T-helper 2 cell treated with Interferon-gamma antibody and Interleukin-4, amounts not matched to agents 100 ng/mL and 5 ng/mL, for 36 hours (primary cell): ENCODE results near the gene TP73. TPM values are rescaled to one million over a fixed set of nuclear protein-coding genes. Genes with fewer than 3 reads are reported as not detected.

Experiments
- intact Hi-C: fragments of 100-400 bp; cut with micrococcal nuclease; formaldehyde crosslinking; loops from one replicate; pipeline ENCODE4 v1.15.1; 2023
- total RNA-seq: library from RNA; stranded (reverse); gene quantifications from 2 replicates; pipeline ENCODE4 v1.2.3, GENCODE V29; 2022

The TP73 gene
- total RNA-seq, 1 donor from 2014 or later: 2.6 TPM

DNA sequence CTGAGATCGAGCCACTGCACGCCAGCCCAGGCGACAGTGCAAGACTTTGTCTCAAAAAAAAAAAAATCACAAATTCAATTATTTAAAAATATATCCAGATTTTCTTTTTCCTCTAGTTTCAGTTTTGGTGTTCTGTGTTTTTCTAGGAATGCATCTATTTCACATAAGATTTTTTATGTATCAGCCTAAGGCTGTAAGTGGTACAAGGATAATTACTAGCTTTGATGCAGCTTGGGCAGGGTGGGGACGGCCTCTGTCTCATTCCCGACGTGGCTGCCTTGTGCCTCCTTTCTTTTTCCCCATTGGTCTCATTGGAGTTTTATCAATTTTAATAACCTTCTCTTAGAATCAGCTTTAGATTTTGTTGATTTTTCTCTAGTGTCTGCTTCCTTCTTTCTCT is 106.8 kb downstream of the TP73 start:
- intact Hi-C loops: no loop called here

DNA sequence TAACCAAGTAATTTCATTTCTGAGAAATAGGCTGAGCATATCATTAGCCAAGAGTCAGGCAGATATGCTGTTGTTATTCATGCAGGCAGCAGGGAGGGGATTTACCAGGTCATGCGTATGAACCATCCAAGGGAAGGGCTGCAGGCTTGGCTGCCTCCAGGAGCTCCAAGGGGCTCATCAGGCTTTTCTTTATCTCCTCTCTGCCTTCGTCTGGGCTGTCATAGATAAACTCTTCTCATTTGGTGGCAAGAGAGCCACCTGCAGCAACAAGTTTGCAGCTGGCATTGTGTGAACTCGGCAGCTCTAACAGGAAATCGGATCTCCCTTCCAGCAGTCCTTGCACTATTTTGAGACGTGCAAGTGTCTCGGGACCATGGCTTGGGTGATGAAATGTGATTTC is 107.5 kb downstream of the TP73 start:
- intact Hi-C loops: no loop called here

DNA sequence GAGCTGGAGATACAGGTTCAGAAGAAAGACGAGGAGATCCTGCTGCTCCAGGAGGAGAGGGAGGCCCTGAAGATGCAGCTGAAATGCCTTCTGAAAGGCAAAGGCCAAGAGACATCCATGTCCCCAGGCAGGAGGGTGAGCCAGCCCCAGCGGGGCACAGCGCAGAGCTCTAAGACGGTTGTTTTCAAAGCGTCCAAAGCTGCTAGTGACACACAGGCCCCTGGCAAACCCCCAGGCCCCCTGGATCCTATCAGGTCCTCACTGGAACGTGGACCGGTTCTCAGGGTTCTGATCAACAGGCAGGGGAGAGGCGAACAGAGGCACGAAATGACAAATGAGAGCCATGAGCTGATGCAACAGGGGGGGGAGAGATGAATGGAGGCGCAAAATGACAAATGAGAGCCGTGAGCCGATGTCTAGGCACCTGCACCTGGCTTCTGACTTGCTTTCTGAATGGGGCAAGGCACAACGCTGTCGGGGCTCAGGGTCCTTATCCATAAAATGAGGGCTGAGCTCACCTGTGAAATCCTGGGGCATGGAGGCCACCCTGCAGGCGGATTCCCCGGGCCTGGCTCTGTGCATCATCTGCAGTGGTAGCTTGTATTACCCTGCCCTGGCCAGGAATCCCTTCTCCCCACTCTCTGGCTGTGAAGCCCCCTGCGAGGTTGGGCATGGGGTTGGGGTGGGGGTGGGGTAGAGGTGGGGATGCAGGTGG is 109.1 kb downstream of the TP73 start:
- intact Hi-C loops: no loop called here

GRCh38 chr1:3762151-3762872 is 110.0 kb downstream of the TP73 start:
- intact Hi-C loops: no loop called here

DNA sequence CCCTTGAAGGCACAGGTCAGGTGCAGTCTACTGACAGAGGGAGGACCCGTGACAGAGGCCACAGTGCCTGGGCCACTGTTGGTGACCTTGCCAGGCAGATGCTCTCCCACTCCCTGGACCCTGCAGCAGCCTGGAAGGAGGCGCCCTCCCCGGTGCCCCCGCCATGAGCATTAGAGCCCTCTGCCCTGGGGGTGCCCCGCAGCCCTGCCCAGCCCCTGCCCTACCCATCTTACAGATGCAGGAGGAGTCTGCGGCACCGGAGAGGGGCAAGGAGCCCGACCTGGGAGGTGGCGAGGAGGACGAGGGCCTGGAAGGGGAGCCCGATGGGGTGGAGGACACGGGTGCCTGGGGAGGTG is 110.5 kb downstream of the TP73 start:
- intact Hi-C loops: no loop called here

DNA sequence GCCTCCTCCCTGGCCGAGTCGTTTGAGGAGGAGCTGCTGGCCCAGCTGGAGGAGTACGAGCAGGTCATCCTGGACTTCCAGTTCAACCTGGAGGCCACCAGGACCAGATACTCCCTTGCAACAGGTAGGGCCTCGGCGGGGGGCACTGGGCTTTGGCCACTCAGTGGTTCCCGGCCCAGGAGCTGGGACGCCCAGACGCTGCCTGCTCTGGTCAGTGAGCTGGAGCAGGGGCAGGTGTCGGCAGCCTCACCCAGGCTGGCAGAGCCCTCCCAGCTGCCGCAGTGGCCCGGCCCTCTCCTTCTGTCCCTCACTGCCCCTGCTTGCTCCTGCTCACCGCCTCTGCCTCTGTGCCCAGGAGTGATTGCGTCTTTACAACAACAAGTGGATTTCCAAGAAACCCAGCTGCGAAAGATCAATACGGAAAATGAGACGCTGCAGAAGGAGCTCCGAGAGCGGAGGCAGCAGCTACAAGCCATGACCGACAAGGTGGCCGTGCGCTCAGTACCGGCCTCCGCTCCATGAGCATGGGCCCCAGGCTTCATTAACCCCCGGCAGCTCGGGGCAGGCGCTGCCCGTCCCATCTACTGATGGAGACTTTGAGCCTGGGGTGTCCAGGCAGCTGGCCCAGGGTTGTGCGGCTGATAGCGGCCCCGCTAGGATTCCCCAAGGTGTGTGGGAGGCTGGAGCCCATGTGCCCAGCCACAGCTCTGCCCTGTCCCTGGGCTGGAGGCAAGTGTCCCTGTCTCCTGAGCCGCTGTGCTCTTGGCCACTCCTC is 111.2 kb downstream of the TP73 start:
- intact Hi-C loops: no loop called here

DNA sequence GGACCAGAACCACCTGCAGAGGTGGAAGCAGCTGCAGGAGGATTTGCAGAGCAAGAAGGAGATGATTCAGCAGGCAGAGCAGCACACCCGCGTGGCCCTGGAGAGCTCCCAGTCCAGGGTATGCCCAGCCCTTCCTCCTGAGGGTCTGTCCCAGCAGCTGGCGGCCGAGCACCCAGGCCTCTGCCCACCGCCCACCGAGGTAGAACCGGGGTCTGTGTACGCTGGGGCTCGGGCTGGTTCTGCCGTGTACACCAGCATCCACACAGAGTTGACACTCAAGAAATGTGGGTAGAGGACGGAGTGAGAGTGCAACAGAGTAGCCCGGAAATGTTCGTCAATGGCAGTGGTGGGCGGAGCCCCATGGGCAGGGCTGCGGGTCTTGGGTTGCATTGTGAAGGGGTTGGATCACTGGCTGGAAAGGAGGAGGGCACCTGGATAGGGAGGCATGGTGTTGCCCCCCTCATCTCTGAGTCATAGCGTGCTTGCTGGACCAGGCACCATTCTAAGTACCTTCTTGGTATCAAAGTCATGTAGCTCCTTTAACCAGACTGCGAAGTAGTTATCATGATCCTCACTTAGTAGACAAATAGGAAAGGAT is 115.1 kb downstream of the TP73 start:
- intact Hi-C loops: no loop called here

DNA sequence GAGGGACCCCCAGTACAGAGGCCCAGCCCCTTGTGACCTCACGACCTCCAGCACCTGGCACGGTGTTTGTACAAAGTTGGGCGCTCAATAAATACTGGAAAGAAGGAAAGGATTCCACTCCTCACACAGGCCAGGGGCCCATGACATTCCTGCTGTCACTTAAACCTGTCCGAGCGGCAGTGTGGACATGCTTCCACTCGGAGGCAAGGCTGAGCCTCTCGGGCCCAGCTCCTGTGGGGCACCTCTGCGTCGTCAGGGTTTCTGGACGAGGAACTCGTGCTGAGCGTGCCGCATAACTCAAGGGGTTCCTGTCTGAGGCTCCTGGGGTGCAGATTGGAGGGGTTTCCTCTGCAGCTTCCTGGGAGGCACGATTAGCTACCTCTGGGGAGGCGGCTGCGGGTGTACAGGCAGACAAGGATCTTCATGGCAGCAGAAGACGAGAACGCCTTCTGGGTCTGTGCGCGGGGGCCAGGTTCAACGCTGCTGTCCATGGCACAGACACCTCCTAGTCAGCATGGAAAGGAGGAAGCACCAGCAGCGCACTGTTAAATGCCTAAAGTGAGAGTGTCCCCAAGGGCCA is 116.6 kb downstream of the TP73 start:
- intact Hi-C loops: no loop called here

GRCh38 chr1:3770047-3770765 is 117.9 kb downstream of the TP73 start:
- intact Hi-C loops: loop anchor here (5.0 to 10.0 kb wide), 2 partner anchors 115 to 132 kb away; partner anchors contain the start of genes C1orf174, TP73 and WRAP73

DNA sequence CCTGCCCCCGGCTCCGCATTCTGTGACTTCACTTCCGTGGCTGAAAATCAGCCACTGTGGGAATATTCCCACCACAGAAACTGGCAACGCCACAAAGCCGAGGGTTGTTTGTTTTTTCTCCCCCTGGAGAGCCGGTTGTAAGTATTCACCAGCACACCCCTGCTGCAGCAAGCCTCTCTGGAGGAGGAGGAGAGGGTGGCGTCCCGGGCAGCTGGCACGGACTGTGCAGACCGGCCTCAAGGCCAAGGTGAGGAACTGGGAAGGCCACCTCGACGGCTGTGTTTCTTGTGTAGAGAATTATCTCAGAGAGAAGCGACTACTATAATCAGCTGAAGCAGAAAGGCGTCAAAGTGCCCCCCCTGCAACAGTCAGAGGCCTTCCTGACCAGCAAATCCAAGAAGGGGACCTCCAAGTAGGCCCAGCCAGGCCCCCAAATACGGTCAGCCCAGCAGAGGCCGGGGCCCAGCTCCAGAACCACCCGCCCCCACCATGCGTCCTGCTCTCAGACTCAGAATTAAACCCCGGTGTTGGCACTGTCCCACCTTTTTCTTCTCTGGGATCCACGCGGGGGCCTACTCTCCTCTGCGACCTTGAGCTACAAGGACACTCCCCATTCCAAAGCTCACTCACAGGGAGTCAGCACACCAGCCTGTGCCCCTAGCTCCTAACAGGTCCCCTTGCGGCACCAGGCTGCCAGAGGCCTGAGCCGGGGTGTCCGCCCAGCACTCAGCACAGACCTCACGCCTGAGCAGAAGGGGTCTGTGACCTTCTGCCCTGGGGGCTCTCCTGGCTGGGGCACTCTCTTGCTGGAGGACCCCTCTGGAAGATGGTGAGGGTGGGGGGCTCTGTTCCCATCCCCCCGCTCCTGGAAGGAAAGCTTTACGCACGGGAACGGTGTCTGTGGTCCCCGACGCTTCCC is 119.1 kb downstream of the TP73 start:
- intact Hi-C loops: loop anchor here (1.0 to 10.0 kb wide), 4 partner anchors 24 to 131 kb away; partner anchors contain the start of genes C1orf174, LRRC47, TP73 and WRAP73

DNA sequence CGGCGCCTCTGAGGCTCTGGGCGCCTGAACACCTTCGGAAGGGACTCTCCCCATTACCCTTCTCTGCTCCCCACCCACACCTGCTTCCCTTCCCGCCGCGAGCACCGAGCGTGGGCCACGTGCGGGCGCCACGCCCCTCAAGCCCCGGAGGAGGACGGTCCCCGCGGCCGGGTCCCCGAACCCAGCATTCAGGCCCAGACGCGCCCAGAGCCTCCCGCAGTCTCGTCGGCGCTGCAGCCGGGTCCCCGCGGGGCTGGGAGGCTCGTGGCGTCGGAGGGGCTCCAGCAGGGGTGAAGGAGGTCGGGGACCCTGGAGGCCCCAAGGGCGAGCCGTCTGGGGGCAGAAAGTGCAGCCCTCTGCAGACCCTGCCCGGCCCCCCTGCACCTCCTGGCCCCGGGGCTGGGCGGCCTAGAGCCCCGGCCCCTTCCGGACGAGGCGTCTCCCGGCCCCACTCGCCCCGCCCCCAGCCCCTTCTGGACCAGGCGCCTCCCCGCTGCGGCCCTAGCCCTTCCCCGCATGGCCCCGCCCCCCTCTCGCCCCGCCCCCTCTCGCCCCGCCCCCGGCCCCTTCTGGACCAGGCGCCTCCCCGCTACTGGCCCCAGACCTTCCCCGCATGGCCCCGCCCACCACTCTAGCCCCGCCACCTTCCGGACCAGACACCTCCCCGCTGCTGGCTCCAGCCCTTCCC is 119.9 kb downstream of the TP73 start:
- intact Hi-C loops: loop anchor here (1.0 to 10.0 kb wide), 4 partner anchors 24 to 130 kb away; partner anchors contain the start of genes C1orf174, LRRC47, TP73 and WRAP73

DNA sequence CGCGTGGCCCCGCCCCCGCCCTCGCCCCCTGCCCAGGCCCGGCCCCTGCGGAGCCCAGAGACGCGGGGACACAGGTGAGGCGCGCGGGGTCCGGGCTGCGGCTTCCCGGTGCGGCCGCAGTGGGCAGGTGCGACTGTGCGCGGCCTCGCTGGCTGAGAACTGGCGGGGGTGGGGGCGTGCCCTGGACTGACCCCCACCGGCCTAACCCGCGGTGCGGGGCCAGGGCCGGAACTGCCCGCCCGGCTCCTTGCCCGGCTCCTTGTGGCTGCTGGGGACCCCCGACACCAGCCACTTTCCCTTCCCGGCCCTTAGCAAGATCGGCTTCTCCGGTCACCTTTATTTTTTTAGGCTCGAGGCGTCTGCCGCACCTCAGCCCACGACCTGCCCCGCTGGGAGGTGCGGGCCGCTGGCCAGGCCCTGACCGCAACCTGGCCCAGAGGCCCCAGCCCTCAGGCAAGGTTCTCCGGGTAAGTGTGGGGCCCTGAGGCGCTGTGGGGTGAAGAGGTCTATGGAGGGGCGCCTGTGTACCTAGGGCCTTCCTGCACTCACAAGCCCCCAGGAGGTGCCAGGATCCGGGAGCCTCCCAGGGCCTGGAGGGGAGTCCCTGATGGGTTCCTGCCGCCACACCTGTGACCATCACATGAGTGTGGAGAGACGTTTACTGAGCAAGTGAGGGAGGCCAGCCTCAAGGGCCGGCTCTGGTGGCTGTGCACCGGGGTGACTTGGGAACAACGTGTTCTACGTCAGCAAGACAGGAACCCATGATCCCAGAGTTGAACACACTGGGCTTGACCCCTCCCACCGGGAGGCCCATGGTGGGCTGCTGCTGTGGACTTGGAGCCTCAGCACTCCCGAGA is 120.6 kb downstream of the TP73 start, which contains the start of gene SMIM1:
TSS of gene SMIM1 (plus strand) at position 35 of the 857 bp plus-strand sequence. CDS start 2,625 bp downstream, outside the sequence.
- intact Hi-C loops: loop anchor here (1.0 to 10.0 kb wide), 4 partner anchors 23 to 129 kb away; partner anchors contain the start of genes C1orf174, LRRC47, TP73 and WRAP73

- intact Hi-C loops: loop anchor here (5.0 to 10.0 kb wide), 2 partner anchors 119 to 129 kb away; partner anchors contain the start of genes C1orf174, TP73 and WRAP73
These were observed 121.4 kb downstream of the TP73 start for GRCh38 chr1:3773572-3774275.

DNA sequence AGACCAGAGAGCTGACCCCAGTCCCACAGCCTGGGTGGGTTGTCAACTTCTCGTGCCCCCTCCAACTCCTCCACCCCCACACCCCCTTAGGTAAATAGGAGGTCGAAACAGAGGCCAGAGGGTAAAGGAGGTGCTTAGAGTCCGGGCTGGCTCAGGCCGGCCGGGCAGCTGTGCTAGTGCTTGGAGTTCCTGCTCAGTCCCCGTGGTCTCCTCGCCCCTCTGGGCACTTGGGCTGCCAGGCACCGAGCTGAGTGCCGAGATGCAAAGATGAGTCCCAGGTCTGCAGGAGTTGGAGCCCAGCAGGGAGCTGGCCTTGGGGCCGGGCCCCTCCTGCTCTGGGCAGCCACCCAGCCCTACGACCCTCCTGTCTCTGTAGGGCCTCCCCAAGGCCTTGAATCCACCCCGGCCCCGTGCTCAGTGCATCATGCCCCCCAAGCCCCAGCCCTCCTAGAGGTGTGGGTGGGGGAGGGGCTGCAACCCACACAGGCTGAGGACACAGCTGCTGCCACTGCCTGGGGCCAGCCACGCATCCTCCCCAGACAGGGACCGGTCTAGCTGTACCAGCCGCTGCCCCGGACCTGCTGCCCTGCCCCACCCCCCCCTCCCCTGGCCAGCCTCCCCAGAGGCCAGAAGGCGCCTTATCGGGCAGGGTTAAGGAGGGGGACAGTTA is 122.1 kb downstream of the TP73 start:
- intact Hi-C loops: loop anchor here (5.0 to 10.0 kb wide), 2 partner anchors 120 to 128 kb away; partner anchors contain the start of genes C1orf174, TP73 and WRAP73

DNA sequence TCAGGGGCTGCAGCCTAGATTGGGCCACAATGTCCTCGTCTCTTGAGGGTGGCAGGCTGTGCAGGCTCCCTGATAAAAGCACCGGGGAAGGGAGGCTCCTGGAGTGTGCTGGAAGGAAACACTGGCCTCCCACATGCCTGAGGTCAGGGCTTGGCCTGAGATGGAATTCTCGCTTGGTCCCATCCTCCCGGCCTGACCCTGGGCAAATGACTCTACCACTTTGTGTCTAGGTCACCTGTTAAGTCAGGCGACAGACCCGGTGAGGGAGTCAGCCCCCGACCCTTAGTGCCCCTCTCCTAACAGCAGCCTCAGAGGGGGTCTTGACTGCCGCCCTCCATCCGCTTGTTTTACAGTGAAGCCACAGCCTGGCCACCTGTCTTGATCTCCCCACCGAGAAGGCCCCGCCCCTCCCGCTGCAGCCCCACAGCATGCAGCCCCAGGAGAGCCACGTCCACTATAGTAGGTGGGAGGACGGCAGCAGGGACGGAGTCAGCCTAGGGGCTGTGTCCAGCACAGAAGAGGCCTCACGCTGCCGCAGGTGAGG is 122.7 kb downstream of the TP73 start:
- intact Hi-C loops: loop anchor here (5.0 to 10.0 kb wide), 2 partner anchors 120 to 127 kb away; partner anchors contain the start of genes C1orf174, TP73 and WRAP73
